DMS79 treated with DMSO at 0.1 percent for 48 hours (cell line): ENCODE data around the gene SMIM20.
A peak's percentile ranks its signal among the peaks of the same experiment; 100 is the strongest.
"Not testable (repeated sequence)": the region's sequence is repeated elsewhere in the genome, so short reads cannot be mapped to it uniquely, and the experiment has no call there.

Source experiments
- DNase-seq: peaks from one replicate; lab custom pipeline; 2025; lab: John Stamatoyannopoulos, UW

SMIM20 gene

GRCh38 chr4:25890571-25891485 lies 23.2 kb upstream of the SMIM20 start:
- DNase-seq = peak; percentile 38

- no peak for DNase-seq
Observed at GRCh38 chr4:25892796-25893195, 21.2 kb upstream of the SMIM20 start.

- DNase-seq = no peak
Observed at GRCh38 chr4:25896776-25897539, 17.1 kb upstream of the SMIM20 start.

GRCh38 chr4:25900310-25900709 lies 13.7 kb upstream of the SMIM20 start:
- no peak for DNase-seq

GRCh38 chr4:25901030-25901430 lies 13.0 kb upstream of the SMIM20 start:
- DNase-seq = no peak

- peak; percentile 6 for DNase-seq
Observed at GRCh38 chr4:25903900-25904747, 9.9 kb upstream of the SMIM20 start.

- DNase-seq = no peak
Observed at GRCh38 chr4:25904748-25905082, 9.3 kb upstream of the SMIM20 start.

GRCh38 chr4:25905371-25905770 lies 8.6 kb upstream of the SMIM20 start:
- no peak for DNase-seq

- not testable (repeated sequence) for DNase-seq
Observed at GRCh38 chr4:25906113-25906512, 7.9 kb upstream of the SMIM20 start.

- no peak for DNase-seq
Observed at GRCh38 chr4:25908491-25908901, 5.5 kb upstream of the SMIM20 start.

- DNase-seq = no peak
Observed at GRCh38 chr4:25911356-25911755, 2.7 kb upstream of the SMIM20 start.

- no peak for DNase-seq
Observed at GRCh38 chr4:25913056-25913850, 767 bp upstream of the SMIM20 start.

GRCh38 chr4:25914670-25915352 lies 791 bp downstream of the SMIM20 start:
- no peak for DNase-seq

GRCh38 chr4:25915353-25915705 lies 1.3 kb downstream of the SMIM20 start:
- peak; percentile 39 for DNase-seq

- no peak for DNase-seq
Observed at GRCh38 chr4:25916870-25917269, 2.9 kb downstream of the SMIM20 start.

- DNase-seq = no peak
Observed at GRCh38 chr4:25919676-25920075, 5.7 kb downstream of the SMIM20 start.

GRCh38 chr4:25921922-25922321 lies 7.9 kb downstream of the SMIM20 start:
- DNase-seq = no peak

- DNase-seq = no peak
Observed at GRCh38 chr4:25922812-25923369, 8.9 kb downstream of the SMIM20 start.

- DNase-seq = no peak
Observed at GRCh38 chr4:25923745-25924144, 9.7 kb downstream of the SMIM20 start.

- peak; percentile 3 for DNase-seq
Observed at GRCh38 chr4:25925486-25926201, 11.6 kb downstream of the SMIM20 start.
